Kidney (tissue), 14 donors: Measurements from ENCODE around the gene POLR1E. TPM values are rescaled to one million over a fixed set of nuclear protein-coding genes. Genes with fewer than 3 reads are reported as not detected.

Experiments
- DNase-seq, 5 donors: peaks; one replicate each; pipeline ENCODE4 v3.0.0-alpha.2; 2013 to 2020
- FAIRE-seq: peaks from 2 replicates; lab custom pipeline; 2012; peaks lifted over from hg19 to GRCh38; lab: Jason Lieb, UNC
- H3K27ac ChIP-seq, 2 donors: one replicate each; pipeline ENCODE4 v1.7.0; 2013; ENCODE audit warnings: low read depth in 2 of 2, low read length in 2 of 2, inconsistent platforms in 1 of 2
- H3K27me3 ChIP-seq: one replicate; pipeline ENCODE4 v1.7.1; 2013; ENCODE audit warnings: low read length, inconsistent platforms; ENCODE audit not compliant: control insufficient read depth, insufficient read depth
- H3K36me3 ChIP-seq, 3 donors: one replicate each; pipeline versions ENCODE4 v1.7.0 to v1.7.1; 2013; ENCODE audit warnings: low read length in 3 of 3, control low read depth in 1 of 3, inconsistent platforms in 1 of 3; ENCODE audit not compliant: insufficient read depth in 3 of 3, control insufficient read depth in 2 of 3
- H3K4me1 ChIP-seq, 3 donors: one replicate each; pipeline versions ENCODE4 v1.7.0 to v1.7.1; 2013; ENCODE audit warnings: low read length in 3 of 3, inconsistent platforms in 1 of 3, low read depth in 1 of 3; ENCODE audit not compliant: control insufficient read depth in 2 of 3, insufficient read depth in 2 of 3
- H3K4me3 ChIP-seq, 3 donors: one replicate each; pipeline versions ENCODE4 v1.7.0 to v1.8.1; 2013; ENCODE audit warnings: low read length in 3 of 3, control low read depth in 1 of 3, inconsistent platforms in 1 of 3
- H3K9ac ChIP-seq, 3 donors: one replicate each; pipeline versions ENCODE4 v1.7.0 to v1.7.1; 2013; ENCODE audit warnings: low read length in 3 of 3, control low read depth in 1 of 3, inconsistent platforms in 1 of 3
- H3K9me3 ChIP-seq, 3 donors: one replicate each; pipeline versions ENCODE4 v1.7.0 to v1.7.1; 2013; ENCODE audit warnings: low read length in 3 of 3, control low read depth in 1 of 3, inconsistent platforms in 1 of 3; ENCODE audit not compliant: control insufficient read depth in 2 of 3, insufficient read depth in 1 of 3
- intact Hi-C: fragments of 100-400 bp; cut with DNase I; formaldehyde crosslinking; loops from one replicate; pipeline ENCODE4 v1.11.1; 2022
- polyA plus RNA-seq: library from polyadenylated mRNA; stranded (reverse); fragments of 350-450 nt; fragmentation: Illumina TruSeq; extraction: RNeasy Lipid Tissue Mini Kit (QIAGEN cat#74804); gene quantifications from one replicate; pipeline ENCODE4 v1.2.3, GENCODE V29; 2014; ENCODE audit warnings: low read depth, low replicate concordance; ENCODE audit not compliant: insufficient read depth
- total RNA-seq: library from RNA; stranded (reverse); fragmentation: NEBNext Ultra II Directional; extraction: Animal tissue kit (Norgen Biotek cat#: 25700); gene quantifications from one replicate; pipeline ENCODE4 v1.2.1, GENCODE V29; 2021
- TF ChIP-seq, protein P1 (sequence below): IDR thresholded peaks from 3 replicates; pipeline ENCODE4 v1.5.1; 2012; ENCODE audit warnings: mild to moderate bottlenecking, moderate library complexity, borderline replicate concordance; ENCODE audit not compliant: insufficient read depth; ENCODE audit errors: extremely low read depth
- donor health status: control.
- donor health status: control.
- donor health status: control.
- donor health status: control.
- donor health status: control.
- donor health status: DM: yes; HTN: yes; CAD: no.
- donor health status: Normal renal cell carcinoma (clear cell type).

Gene POLR1E
- total and polyA plus RNA-seq, 2 donors from 2014 or later: 8.2 to 17.2 TPM

DNA sequence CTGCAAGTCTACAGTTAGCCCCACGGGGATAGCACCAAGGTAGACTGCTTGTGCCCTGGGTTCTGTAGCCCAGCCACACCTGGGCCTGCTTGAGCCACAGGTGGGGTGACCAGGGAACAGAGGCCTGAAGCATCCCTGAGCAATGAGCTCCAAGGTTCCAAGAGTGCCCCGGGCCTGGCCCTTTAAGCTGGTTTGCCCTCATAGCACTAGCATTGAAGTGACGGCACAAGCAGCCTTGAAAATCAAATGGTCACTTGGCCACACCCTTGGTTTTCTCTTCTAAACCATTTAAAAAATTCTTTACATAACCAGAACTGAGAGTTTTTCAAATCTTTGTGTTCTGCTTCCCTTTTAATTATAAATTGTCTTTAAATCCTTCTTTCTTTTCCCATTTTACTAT lies 65.7 kb downstream of the POLR1E start:
- FAIRE-seq (no peak), DNase-seq (no peak)
- Histone ChIP-seq H3K4me1 (no peaks in the 10 kb centered on the region), H3K4me3 (no peak overlapping the region), H3K9me3 (no peaks in the 10 kb centered on the region), H3K36me3 (no peaks in the 10 kb centered on the region), H3K27ac (no peak overlapping the region), H3K9ac (no peak overlapping the region), H3K27me3 (no peaks in the 10 kb centered on the region)
- intact Hi-C loops: no loop called here
- TF ChIP-seq, protein P1, sequence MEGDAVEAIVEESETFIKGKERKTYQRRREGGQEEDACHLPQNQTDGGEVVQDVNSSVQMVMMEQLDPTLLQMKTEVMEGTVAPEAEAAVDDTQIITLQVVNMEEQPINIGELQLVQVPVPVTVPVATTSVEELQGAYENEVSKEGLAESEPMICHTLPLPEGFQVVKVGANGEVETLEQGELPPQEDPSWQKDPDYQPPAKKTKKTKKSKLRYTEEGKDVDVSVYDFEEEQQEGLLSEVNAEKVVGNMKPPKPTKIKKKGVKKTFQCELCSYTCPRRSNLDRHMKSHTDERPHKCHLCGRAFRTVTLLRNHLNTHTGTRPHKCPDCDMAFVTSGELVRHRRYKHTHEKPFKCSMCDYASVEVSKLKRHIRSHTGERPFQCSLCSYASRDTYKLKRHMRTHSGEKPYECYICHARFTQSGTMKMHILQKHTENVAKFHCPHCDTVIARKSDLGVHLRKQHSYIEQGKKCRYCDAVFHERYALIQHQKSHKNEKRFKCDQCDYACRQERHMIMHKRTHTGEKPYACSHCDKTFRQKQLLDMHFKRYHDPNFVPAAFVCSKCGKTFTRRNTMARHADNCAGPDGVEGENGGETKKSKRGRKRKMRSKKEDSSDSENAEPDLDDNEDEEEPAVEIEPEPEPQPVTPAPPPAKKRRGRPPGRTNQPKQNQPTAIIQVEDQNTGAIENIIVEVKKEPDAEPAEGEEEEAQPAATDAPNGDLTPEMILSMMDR: no peak

DNA sequence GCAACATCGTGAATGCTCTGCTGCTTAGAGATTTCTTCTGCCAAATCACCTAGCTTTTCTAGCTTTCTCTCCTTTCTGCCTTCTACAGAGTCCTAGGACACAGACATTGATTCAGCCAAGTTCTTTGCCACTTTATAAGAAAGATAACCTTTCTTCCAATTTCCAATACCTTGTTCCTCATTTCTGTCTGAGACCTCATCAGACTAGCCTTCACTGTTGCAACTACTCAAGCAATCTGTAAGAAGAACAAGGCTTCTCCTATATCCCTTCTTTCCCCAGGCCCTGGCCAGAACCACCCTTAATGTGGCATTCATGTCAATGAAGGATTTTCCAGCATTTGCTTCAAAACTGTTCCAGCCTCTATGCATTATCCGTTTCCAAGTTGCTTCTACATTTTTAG lies 66.1 kb downstream of the POLR1E start:
- no peak for FAIRE-seq
- Histone ChIP-seq H3K36me3 (no peaks in the 10 kb centered on the region), H3K27ac (no peak overlapping the region), H3K4me1 (no peaks in the 10 kb centered on the region), H3K9ac (no peak overlapping the region), H3K27me3 (no peaks in the 10 kb centered on the region), H3K4me3 (no peak overlapping the region), H3K9me3 (no peaks in the 10 kb centered on the region)
- no peak for DNase-seq
- TF ChIP-seq, protein P1: no peak
- intact Hi-C loops: no loop called here

Other genes with a start within 250 kb of the POLR1E start
- 101 TPM for gene GRHPR, start 63.3 kb upstream of the POLR1E start, total RNA-seq
- gene GRHPR, start 63.3 kb upstream of the POLR1E start, polyA plus RNA-seq: 257 TPM
- 14.1 TPM for gene ZBTB5, start 20.5 kb upstream of the POLR1E start, total RNA-seq
- gene ZBTB5, start 20.5 kb upstream of the POLR1E start, polyA plus RNA-seq: 6.1 TPM
- gene FBXO10, start 90.4 kb downstream of the POLR1E start, total RNA-seq: 6.7 TPM
- 6.2 TPM for gene FBXO10, start 90.4 kb downstream of the POLR1E start, polyA plus RNA-seq
- gene TOMM5, start 106.6 kb downstream of the POLR1E start, total RNA-seq: 59.5 TPM
- 197 TPM for gene TOMM5, start 106.6 kb downstream of the POLR1E start, polyA plus RNA-seq
- gene FRMPD1, start 165.0 kb downstream of the POLR1E start, total RNA-seq: 0.19 TPM
- 0.90 TPM for gene FRMPD1, start 165.0 kb downstream of the POLR1E start, polyA plus RNA-seq